T-cell (primary cell): Measurements from ENCODE around the gene EML6. TPM values are rescaled to one million over a fixed set of nuclear protein-coding genes. Genes with fewer than 3 reads are reported as not detected.
A peak's percentile ranks its signal among the peaks of the same experiment; 100 is the strongest.

Source experiments
- ATAC-seq, 4 experiments: fragments of 200-7000 bp in 3 of 4; fragments of 150-1000 bp in 1 of 4; cut with Tn5 transposase; replicated peaks in 1 of 4; 1 replicate in 3 of 4; 2 replicates in 1 of 4; pipeline ENCODE4 v1.10.0; 2021; ENCODE audit warnings: moderate library complexity in 3 of 4, mild to moderate bottlenecking in 2 of 4, moderate number of reproducible peaks in 1 of 4
- CTCF ChIA-PET, 2 donors: fragments of 300-600 bp; sonication (Branson Sonifier 250); formaldehyde crosslinking; loops; one replicate each; lab custom pipeline; 2022; ENCODE audit warnings: antibody characterized with exemption in 2 of 2; lab: Charles Lee
- POLR2A ChIA-PET, 2 donors: fragments of 300-600 bp; sonication (Branson Sonifier 250); formaldehyde crosslinking; loops; one replicate each; lab custom pipeline; 2022; ENCODE audit warnings: antibody characterized with exemption in 2 of 2; lab: Charles Lee
- DNase-seq, 35 experiments: peaks; one replicate each; pipeline versions ENCODE4 v3.0.0 to v3.0.0-alpha.2; 2013 to 2023
- H3K27ac ChIP-seq: one replicate; pipeline ENCODE4 v1.5.1; 2013; ENCODE audit warnings: low read length
- H3K27me3 ChIP-seq, 2 experiments: replicated peaks in 1 of 2; 1 replicate in 1 of 2; 2 replicates in 1 of 2; pipeline versions ENCODE4 v1.6.1 to v1.7.0; 2013; ENCODE audit warnings: low read length in 1 of 2, mixed read lengths in 1 of 2; ENCODE audit not compliant: control insufficient read depth in 2 of 2, insufficient read depth in 2 of 2; ENCODE audit errors: extremely low read depth in 1 of 2
- H3K36me3 ChIP-seq, 2 donors: 1 replicate in 1 of 2; 2 replicates in 1 of 2; pipeline versions ENCODE4 v1.6.1 to v1.7.0; 2013; ENCODE audit warnings: low read length in 1 of 2; ENCODE audit not compliant: control insufficient read depth in 2 of 2, insufficient read depth in 1 of 2; ENCODE audit errors: extremely low read depth in 1 of 2
- H3K4me1 ChIP-seq, 2 experiments: 1 replicate in 1 of 2; 2 replicates in 1 of 2; pipeline versions ENCODE4 v1.6.1 to v1.7.0; 2013; ENCODE audit warnings: low read length in 2 of 2, mixed read lengths in 1 of 2; ENCODE audit not compliant: insufficient read depth in 2 of 2, control insufficient read depth in 1 of 2; ENCODE audit errors: extremely low read depth in 1 of 2
- H3K4me3 ChIP-seq, 2 donors: 1 replicate in 1 of 2; 2 replicates in 1 of 2; pipeline versions ENCODE4 v1.5.1 to v1.7.0; 2013; ENCODE audit warnings: mild to moderate bottlenecking in 2 of 2, low read length in 1 of 2, moderate library complexity in 1 of 2; ENCODE audit not compliant: control insufficient read depth in 1 of 2; ENCODE audit errors: extremely low read depth in 1 of 2
- H3K9me3 ChIP-seq: 2 replicates; pipeline ENCODE4 v1.7.0; 2013
- H3K27ac Mint-ChIP-seq, 2 donors: one replicate each; pipeline ENCODE4 v1.8.0; 2020 to 2021; ENCODE audit warnings: mild to moderate bottlenecking in 2 of 2, mixed read lengths in 2 of 2
- H3K27me3 Mint-ChIP-seq, 2 donors: one replicate each; pipeline ENCODE4 v1.8.0; 2021 to 2022; ENCODE audit warnings: mixed read lengths in 2 of 2
- H3K36me3 Mint-ChIP-seq: one replicate; pipeline ENCODE4 v1.8.0; 2021; ENCODE audit warnings: mixed read lengths
- H3K4me1 Mint-ChIP-seq, 3 donors: one replicate each; pipeline ENCODE4 v1.8.0; 2020 to 2022; ENCODE audit warnings: mixed read lengths in 3 of 3, mild to moderate bottlenecking in 1 of 3
- H3K4me3 Mint-ChIP-seq, 3 donors: one replicate each; pipeline ENCODE4 v1.8.0; 2020 to 2022; ENCODE audit warnings: mild to moderate bottlenecking in 3 of 3, mixed read lengths in 3 of 3, moderate library complexity in 3 of 3
- H3K9me3 Mint-ChIP-seq, 3 donors: one replicate each; pipeline ENCODE4 v1.8.0; 2020 to 2022; ENCODE audit warnings: mixed read lengths in 3 of 3
- WGBS: methylation state at CpG from one replicate; pipeline ENCODE4 v1.1.5; 2013; ENCODE audit warnings: missing lambda C conversion rate; ENCODE audit not compliant: insufficient coverage; 5-methylcytosine and 5-hydroxymethylcytosine counted together
- total RNA-seq, 35 experiments: library from RNA in 6 of 35; stranded (reverse) in 6 of 35; fragments of 120-200 nt in 1 of 35; gene quantifications; one replicate each; pipeline versions ENCODE4 v1.2.1 to v1.2.4 and lab custom pipeline; 2013 to 2026

EML6 gene
- total RNA-seq, 5 donors from 2014 or later (not counting 1 experiment from before 2014, with no cell fraction given) = 1.3 to 2.6 (median 1.8) TPM

GRCh38 chr2:54763636-54764291 lies 40.3 kb downstream of the EML6 start:
- Histone ChIP-seq H3K4me3 (no peak overlapping the region), H3K4me1 (no peaks in the 10 kb centered on the region), H3K36me3 (no peaks in the 10 kb centered on the region), H3K27ac (no peak overlapping the region), H3K27me3 (no peaks in the 10 kb centered on the region), H3K9me3 (no peaks in the 10 kb centered on the region)
- ChIA-PET CTCF (no interaction called here), POLR2A (no interaction called here)
- no peak for ATAC-seq
- no peak overlapping the region for H3K4me3 Mint-ChIP-seq
- H3K9me3 Mint-ChIP-seq = no peaks in the 10 kb centered on the region
- H3K27ac Mint-ChIP-seq = no peak overlapping the region
- DNase-seq = peak in 1 of 35 experiments; percentile 12
- H3K36me3 Mint-ChIP-seq = no peaks in the 10 kb centered on the region
- peaks cover 0 to 7% (median 5%) of the 10 kb centered on the region in 3 donors for H3K4me1 Mint-ChIP-seq
- H3K27me3 Mint-ChIP-seq = peaks cover 0 to 3% of the 10 kb centered on the region in 2 donors
- WGBS = 56% methylated on average over 2 of the region's 7 CpGs

DNA sequence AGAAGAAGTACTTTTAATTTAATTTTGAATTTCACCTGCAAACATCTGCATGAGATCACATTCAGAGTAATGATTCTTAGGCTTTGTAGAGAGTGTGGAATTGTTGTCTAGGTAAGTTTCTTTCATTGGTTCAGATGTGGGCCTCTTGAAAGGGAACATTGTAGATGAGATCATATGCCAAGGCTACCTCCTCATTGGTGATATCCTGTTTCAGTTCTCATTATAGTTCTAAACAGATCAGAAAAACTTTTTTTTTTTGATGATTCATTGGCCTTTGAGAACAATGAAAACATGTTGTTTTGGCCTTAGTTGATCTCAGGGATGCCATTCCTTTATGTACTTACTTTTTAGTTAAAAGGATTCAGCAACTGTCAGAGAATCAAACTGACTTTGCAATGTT lies 44.5 kb downstream of the EML6 start:
- no peaks in the 10 kb centered on the region for H3K36me3 Mint-ChIP-seq
- H3K27me3 Mint-ChIP-seq = peaks cover 0 to 3% of the 10 kb centered on the region in 2 donors
- Histone ChIP-seq H3K27me3 (no peaks in the 10 kb centered on the region), H3K4me3 (no peak overlapping the region), H3K4me1 (no peaks in the 10 kb centered on the region), H3K27ac (no peak overlapping the region), H3K9me3 (no peaks in the 10 kb centered on the region), H3K36me3 (no peaks in the 10 kb centered on the region)
- no peak overlapping the region for H3K4me3 Mint-ChIP-seq
- ChIA-PET CTCF (no interaction called here), POLR2A (no interaction called here)
- no peak for DNase-seq
- H3K4me1 Mint-ChIP-seq = peaks cover 0 to 7% (median 5%) of the 10 kb centered on the region in 3 donors
- H3K27ac Mint-ChIP-seq = peak overlapping the region in 1 of 2 donors; percentile 37
- ATAC-seq = peak; percentile 45 to 72 (median 59)
- H3K9me3 Mint-ChIP-seq = no peaks in the 10 kb centered on the region

DNA sequence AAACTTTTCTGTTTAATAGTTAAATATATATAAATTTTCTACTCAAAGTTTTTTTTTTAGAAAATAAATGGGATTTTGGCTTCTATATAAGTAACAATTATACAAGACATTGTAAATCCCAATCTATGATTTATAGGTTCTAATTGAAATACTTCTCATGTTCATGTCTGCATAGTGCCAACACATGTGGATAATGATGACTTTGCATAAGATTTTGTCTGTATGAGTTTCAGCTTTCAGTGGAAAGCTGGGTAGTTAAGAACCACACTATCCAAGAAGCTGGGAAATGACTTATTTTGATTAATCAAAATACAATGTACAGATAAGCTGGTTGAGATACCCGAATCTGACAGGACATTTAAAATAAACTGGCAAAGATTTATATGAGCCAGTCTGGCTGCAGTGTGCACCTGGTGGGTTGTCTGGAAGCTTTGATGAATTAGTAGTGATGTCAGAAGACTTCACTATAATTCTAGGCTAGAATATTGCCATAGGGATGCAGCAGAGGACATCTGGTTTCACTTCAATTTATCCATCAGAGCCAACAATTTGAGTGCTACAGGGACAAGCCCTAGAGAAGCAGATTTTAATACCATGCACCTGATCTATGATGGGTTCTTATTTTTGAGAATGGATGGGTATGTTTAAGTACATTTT lies 45.4 kb downstream of the EML6 start:
- Histone ChIP-seq H3K9me3 (no peaks in the 10 kb centered on the region), H3K4me1 (no peaks in the 10 kb centered on the region), H3K4me3 (no peak overlapping the region), H3K36me3 (no peaks in the 10 kb centered on the region), H3K27ac (no peak overlapping the region), H3K27me3 (no peaks in the 10 kb centered on the region)
- ATAC-seq = no peak
- POLR2A ChIA-PET = no interaction called here
- no peak for DNase-seq
- WGBS = no CpG with 5 or more reads among the region's 1 CpG
- Mint-ChIP-seq H3K9me3 (peaks cover 0 to under 1% (median 0%) of the 10 kb centered on the region in 3 donors), H3K4me3 (no peak overlapping the region), H3K4me1 (peaks cover 0 to 7% (median 5%) of the 10 kb centered on the region in 3 donors), H3K27ac (no peak overlapping the region), H3K27me3 (peaks cover 0 to 3% of the 10 kb centered on the region in 2 donors), H3K36me3 (peaks cover under 1% of the 10 kb centered on the region)
- CTCF ChIA-PET = no interaction called here

DNA sequence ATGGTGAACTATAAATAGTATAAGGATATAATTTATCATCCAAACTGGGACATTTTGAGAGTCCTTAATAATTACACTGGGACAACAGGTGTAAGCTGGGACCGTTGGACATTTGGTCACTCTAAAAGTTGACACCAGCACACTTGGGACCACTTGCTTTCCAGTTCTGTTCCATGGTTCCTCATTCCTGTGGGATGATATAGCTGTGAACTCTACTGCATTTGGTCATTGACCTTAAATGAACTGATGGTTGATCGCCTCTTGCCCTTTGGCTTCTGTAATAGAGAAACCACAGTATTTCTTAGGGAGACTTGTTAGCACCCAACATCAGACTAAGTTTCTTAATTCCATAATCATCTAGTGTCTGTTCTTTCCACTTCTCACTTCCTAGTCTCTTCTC lies 46.7 kb downstream of the EML6 start:
- Histone ChIP-seq H3K4me3 (no peak overlapping the region), H3K36me3 (no peaks in the 10 kb centered on the region), H3K4me1 (no peaks in the 10 kb centered on the region), H3K27ac (no peak overlapping the region), H3K9me3 (no peaks in the 10 kb centered on the region), H3K27me3 (no peaks in the 10 kb centered on the region)
- DNase-seq = no peak
- Mint-ChIP-seq H3K4me1 (peaks cover 0 to 7% (median 5%) of the 10 kb centered on the region in 3 donors), H3K9me3 (peaks cover 2 to 7% (median 2%) of the 10 kb centered on the region in 3 donors), H3K27ac (no peak overlapping the region), H3K36me3 (peaks cover 5% of the 10 kb centered on the region), H3K27me3 (peaks cover 0 to 4% of the 10 kb centered on the region in 2 donors), H3K4me3 (no peak overlapping the region)
- ATAC-seq = no peak
- CTCF ChIA-PET = interaction anchor here in 1 of 2 donors (0.5 to 0.8 kb wide), 3 partner anchors 10 to 1501 kb away, joined by 3 to 4 read pairs (median 3); no protein-coding TSS in a partner anchor
- WGBS = 100% methylated on average over 1 of the region's 2 CpGs
- POLR2A ChIA-PET = no interaction called here

DNA sequence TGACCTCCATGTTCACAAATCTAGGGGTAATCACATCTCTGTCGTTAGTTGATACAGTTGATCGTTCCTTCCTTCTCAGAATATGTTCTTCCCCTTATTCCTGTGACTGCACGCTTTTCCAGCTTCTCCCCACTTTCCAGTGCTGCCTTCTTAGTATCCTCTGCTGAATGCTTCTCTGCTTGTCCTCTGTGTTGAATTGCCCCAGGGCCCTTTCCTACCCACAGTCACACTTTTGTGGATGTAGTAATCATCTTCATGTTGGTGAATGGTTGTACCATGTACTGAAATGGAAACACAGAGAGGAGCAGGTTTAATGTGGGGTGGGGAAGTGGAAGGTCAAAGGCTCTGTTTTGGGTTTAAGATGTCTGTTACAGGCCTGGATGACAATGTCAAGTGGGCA lies 47.2 kb downstream of the EML6 start:
- H3K27me3 Mint-ChIP-seq = peaks cover 0 to 6% of the 10 kb centered on the region in 2 donors
- H3K27ac Mint-ChIP-seq = no peak overlapping the region
- DNase-seq = no peak
- WGBS = no CpG with 5 or more reads among the region's 3 CpGs
- H3K4me1 ChIP-seq = no peaks in the 10 kb centered on the region
- no peak overlapping the region for H3K4me3 Mint-ChIP-seq
- H3K36me3 Mint-ChIP-seq = peaks cover 5% of the 10 kb centered on the region
- H3K9me3 ChIP-seq = no peaks in the 10 kb centered on the region
- H3K9me3 Mint-ChIP-seq = peaks cover 5 to 11% (median 6%) of the 10 kb centered on the region in 3 donors
- no peak for ATAC-seq
- CTCF ChIA-PET = interaction anchor here in 1 of 2 donors (0.5 to 0.7 kb wide), 2 partner anchors 10 to 1500 kb away, joined by 3 to 4 read pairs; no protein-coding TSS in a partner anchor
- no peak overlapping the region for H3K27ac ChIP-seq
- H3K4me3 ChIP-seq = no peak overlapping the region
- H3K4me1 Mint-ChIP-seq = peaks cover 0 to 7% (median 5%) of the 10 kb centered on the region in 3 donors
- POLR2A ChIA-PET = no interaction called here
- no peaks in the 10 kb centered on the region for H3K27me3 ChIP-seq
- no peaks in the 10 kb centered on the region for H3K36me3 ChIP-seq

DNA sequence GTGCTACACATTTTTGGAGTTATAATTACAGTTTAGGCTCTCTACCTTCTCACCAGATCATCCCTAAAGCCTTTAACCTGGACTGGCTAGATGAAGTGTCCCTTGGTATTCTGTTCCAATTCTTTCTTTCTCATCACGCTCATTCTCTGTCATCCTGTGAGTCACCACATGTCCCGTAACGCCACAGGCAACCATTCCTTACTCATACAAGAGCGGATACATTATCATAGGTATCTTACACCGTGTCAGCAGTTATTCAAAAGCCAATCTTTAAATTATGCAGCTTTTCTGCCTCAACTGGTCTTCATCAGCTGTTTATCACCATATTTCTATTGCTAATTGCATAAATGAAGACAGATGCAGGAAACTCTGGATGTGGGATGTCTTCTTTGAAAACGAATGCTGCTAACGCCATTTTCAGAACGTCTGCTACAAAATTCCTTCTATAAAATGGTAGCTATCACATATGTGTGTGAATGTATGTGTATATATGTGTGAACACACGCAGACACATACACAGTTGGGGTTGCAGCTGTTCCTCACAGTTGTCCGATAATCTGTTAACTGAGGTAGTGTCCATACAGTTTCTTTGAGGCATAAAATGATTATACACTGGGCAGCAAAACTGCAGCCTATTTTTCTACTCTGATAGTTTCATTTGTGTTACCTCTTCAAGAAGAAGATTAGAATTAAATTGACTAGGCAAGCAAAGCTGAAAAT lies 47.9 kb downstream of the EML6 start:
- H3K9me3 Mint-ChIP-seq = peaks cover 10 to 17% (median 11%) of the 10 kb centered on the region in 3 donors
- CTCF ChIA-PET = no interaction called here
- POLR2A ChIA-PET = no interaction called here
- 85% methylated on average over 5 of the region's 10 CpGs for WGBS
- no peaks in the 10 kb centered on the region for H3K36me3 ChIP-seq
- ATAC-seq = no peak
- no peaks in the 10 kb centered on the region for H3K27me3 ChIP-seq
- H3K36me3 Mint-ChIP-seq = peaks cover 10% of the 10 kb centered on the region
- no peak overlapping the region for H3K27ac Mint-ChIP-seq
- H3K27ac ChIP-seq = no peak overlapping the region
- H3K4me1 Mint-ChIP-seq = peaks cover 0 to 7% (median 5%) of the 10 kb centered on the region in 3 donors
- H3K9me3 ChIP-seq = no peaks in the 10 kb centered on the region
- H3K4me1 ChIP-seq = no peaks in the 10 kb centered on the region
- no peak overlapping the region for H3K4me3 Mint-ChIP-seq
- H3K27me3 Mint-ChIP-seq = peaks cover 0 to 3% of the 10 kb centered on the region in 2 donors
- H3K4me3 ChIP-seq = no peak overlapping the region
- DNase-seq = no peak
